Ishikawa (cell line): ENCODE data around the gene IL12RB2.

Source experiments
- CEBPB ChIP-seq: IDR thresholded peaks from 2 replicates; pipeline ENCODE4 v1.6.1; 2012
- CREB1 ChIP-seq: IDR thresholded peaks from 2 replicates; pipeline ENCODE4 v1.6.1; 2012; ENCODE audit warnings: low read depth
- EGR1 ChIP-seq: IDR thresholded peaks from 2 replicates; pipeline ENCODE4 v1.6.1; 2012
- EP300 ChIP-seq: IDR thresholded peaks from 2 replicates; pipeline ENCODE4 v1.6.1; 2012; ENCODE audit warnings: borderline replicate concordance
- MAX ChIP-seq: IDR thresholded peaks from 2 replicates; pipeline ENCODE4 v1.6.1; 2012
- NFIC ChIP-seq: IDR thresholded peaks from 2 replicates; pipeline ENCODE4 v1.6.1; 2012
- RAD21 ChIP-seq: IDR thresholded peaks from 2 replicates; pipeline ENCODE4 v1.6.1; 2012; ENCODE audit warnings: low read depth
- TAF1 ChIP-seq: IDR thresholded peaks from 2 replicates; pipeline ENCODE4 v1.6.1; 2012; ENCODE audit warnings: low read depth, mild to moderate bottlenecking
- TCF12 ChIP-seq: IDR thresholded peaks from 2 replicates; pipeline ENCODE4 v1.6.1; 2012; ENCODE audit warnings: low read depth
- YY1 ChIP-seq: IDR thresholded peaks from 2 replicates; pipeline ENCODE4 v1.6.1; 2012; ENCODE audit warnings: low read depth
- TF ChIP-seq, protein P1 (sequence below): IDR thresholded peaks from 2 replicates; pipeline ENCODE4 v1.6.1; 2012; ENCODE audit warnings: low read depth, mild to moderate bottlenecking
- TF ChIP-seq, protein P2 (sequence below): IDR thresholded peaks from 2 replicates; pipeline ENCODE4 v1.6.1; 2012

DNA sequence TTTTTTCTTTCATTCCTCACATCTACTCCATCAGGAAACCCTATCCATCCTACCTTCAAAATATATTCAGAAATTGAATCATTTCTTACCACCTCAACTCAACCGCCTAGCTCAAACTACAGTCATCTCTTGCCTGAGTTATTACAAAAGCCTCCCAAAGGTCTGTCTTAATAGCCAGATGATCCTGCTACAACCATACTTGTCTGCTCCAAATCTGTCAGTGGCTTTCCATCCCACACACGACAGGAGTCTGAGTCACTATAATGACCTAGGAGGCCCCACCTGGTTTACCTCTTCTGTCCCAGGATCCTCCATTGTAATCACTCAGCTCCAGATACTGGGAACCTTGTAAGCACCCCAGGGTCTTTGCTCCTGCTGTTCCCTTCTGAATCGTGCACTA, 37.1 kb upstream of the IL12RB2 start:
- TF ChIP-seq MAX (no peak), EGR1 (no peak), CEBPB (no peak), TAF1 (no peak), RAD21 (no peak), NFIC (no peak), EP300 (no peak), YY1 (no peak), TCF12 (no peak), CREB1 (no peak)
- TF ChIP-seq, protein P1, sequence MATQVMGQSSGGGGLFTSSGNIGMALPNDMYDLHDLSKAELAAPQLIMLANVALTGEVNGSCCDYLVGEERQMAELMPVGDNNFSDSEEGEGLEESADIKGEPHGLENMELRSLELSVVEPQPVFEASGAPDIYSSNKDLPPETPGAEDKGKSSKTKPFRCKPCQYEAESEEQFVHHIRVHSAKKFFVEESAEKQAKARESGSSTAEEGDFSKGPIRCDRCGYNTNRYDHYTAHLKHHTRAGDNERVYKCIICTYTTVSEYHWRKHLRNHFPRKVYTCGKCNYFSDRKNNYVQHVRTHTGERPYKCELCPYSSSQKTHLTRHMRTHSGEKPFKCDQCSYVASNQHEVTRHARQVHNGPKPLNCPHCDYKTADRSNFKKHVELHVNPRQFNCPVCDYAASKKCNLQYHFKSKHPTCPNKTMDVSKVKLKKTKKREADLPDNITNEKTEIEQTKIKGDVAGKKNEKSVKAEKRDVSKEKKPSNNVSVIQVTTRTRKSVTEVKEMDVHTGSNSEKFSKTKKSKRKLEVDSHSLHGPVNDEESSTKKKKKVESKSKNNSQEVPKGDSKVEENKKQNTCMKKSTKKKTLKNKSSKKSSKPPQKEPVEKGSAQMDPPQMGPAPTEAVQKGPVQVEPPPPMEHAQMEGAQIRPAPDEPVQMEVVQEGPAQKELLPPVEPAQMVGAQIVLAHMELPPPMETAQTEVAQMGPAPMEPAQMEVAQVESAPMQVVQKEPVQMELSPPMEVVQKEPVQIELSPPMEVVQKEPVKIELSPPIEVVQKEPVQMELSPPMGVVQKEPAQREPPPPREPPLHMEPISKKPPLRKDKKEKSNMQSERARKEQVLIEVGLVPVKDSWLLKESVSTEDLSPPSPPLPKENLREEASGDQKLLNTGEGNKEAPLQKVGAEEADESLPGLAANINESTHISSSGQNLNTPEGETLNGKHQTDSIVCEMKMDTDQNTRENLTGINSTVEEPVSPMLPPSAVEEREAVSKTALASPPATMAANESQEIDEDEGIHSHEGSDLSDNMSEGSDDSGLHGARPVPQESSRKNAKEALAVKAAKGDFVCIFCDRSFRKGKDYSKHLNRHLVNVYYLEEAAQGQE: no peak
- TF ChIP-seq, protein P2, sequence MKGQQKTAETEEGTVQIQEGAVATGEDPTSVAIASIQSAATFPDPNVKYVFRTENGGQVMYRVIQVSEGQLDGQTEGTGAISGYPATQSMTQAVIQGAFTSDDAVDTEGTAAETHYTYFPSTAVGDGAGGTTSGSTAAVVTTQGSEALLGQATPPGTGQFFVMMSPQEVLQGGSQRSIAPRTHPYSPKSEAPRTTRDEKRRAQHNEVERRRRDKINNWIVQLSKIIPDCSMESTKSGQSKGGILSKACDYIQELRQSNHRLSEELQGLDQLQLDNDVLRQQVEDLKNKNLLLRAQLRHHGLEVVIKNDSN: no peak
